NCI-H2227 (cell line): Measurements from ENCODE around the gene SLC2A9.

Experiments
- DNase-seq: peaks from one replicate; lab custom pipeline; 2025; ENCODE audit not compliant: unreplicated experiment; lab: John Stamatoyannopoulos, UW

The SLC2A9 gene

DNA sequence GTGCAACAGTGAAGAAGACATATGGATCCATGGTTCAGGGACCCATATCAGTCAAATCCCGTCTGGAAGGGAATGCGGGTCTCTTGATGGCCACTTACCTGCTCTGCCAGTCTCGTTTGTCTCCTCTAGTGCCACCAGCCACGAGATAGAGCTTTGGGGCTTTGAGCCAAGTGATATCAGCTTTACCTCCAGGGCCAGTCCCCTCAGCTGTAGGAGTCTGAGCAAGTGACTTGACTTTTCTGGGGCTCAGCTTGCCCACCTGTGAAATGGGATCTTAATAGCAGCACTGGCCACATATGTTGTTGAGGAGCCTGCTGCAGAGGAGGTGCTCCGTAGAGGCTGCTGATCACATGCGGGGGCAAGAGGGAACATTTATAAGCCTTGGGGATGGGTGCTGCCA lies 1.2 kb downstream of the SLC2A9 start:
- no peak for DNase-seq

DNA sequence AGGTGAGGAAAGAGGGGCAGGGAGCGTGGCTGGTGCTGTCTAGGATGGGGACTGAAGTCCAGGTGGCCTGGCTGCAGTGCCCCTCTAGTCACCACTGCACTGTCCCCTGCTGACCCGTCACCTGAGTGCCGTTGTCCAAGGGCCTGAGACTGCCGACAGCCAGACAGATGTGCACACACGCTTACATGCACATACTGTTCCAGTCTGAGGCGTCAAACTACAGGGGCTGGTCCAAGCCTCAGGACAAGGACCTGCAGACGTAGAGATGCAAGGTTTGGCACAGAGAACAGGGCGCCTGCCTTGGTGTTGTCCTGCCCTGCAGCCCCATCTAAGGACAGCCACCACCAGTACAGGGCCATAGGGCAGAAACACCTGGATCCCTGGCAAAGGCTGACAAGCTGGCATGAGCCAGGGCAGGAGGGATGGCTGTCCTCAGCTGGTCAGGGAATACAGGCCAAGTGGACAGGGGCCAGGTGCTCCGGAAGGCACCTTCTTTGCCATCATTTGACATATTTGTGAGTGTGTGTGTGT lies 1.7 kb downstream of the SLC2A9 start:
- DNase-seq = no peak

DNA sequence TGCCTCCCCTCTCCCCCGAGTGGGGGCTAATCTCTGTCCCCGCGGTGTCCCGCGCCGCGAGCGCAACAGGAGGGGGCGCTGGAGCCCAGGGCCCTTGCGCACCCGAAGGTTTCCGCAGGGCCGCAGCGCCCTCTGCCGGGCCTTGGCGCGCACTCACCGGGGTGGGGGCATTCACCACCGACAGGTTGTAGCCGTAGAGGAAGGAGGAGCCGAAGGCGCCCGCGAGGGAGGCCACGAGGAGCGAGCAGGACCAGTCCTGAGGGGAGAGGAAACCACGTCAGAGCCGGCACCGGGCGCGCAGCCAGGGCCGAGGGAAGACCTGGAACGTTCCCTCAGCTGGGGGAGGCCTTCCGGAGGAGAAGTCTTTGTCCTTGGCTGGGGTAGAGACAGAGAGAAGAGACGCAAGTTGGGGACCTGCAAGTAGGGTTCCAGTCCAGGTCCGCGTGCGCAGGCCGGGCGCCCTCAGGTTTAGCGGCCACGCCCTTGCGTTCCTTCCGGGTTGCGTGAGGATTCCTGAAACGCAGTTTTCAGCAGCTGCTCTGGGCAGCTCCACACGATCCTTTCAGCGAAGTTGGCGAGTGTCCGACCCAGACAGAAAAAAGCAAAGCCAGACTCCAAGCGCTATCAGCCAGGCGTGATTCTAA lies 2.4 kb downstream of the SLC2A9 start:
- peak; percentile 83 for DNase-seq

DNA sequence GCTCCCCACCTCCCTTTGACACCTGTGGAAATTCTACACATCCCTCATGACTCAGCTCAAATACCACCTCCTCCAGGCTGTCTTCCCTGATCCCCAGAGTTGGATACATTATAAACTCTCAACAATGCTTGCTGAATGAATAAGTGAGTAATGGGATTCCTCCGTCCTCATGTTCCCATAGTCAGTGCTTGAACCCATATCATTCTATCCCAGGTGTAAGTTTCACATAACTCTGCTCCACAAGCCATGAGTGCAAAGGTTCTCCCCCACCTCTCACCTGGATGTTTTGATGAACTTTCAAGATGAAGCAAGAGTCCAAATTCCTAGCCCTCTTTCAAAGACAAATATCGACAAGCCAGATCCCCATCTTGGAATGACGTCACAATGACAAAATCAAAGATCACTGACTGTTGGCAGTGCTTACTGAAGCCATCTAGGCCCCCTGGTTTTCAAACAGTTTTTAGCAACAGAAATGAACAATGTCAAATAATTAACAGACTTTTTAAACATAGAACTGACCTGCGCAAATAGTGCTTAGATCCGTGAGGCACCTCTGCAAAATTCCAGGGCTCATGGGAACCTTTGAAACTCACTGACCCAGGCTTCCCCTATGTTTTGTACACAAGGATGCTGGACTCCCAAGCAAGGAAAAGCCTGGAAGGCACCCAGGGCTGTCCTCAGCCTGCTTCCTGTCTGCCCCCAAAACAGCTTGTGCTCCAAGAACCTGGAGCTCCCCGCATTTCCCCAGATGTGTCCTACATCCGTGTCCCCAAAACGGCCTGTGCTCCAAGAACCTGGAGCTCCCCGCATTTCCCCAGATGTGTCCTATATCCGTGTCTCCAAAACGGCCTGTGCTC lies 4.0 kb downstream of the SLC2A9 start:
- no peak for DNase-seq

DNA sequence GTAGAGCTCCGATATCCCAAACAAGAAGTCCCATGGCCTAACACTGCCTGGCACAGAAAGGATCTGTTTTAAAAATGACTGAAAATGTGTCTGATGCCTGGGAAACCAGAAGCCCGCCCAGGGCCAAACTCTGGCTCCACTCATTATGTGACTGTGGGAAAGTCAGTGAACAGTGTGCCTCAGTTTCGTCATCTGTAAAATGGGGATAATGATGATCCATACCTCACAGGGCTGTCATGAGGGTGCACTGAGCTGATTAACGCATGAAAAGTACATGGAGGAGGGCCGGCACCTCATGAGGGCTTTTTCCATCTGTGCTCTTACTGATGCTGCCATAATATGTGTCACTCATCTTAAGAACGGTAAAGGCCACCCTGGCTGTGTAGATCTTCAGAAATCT lies 5.1 kb downstream of the SLC2A9 start:
- no peak for DNase-seq

DNA sequence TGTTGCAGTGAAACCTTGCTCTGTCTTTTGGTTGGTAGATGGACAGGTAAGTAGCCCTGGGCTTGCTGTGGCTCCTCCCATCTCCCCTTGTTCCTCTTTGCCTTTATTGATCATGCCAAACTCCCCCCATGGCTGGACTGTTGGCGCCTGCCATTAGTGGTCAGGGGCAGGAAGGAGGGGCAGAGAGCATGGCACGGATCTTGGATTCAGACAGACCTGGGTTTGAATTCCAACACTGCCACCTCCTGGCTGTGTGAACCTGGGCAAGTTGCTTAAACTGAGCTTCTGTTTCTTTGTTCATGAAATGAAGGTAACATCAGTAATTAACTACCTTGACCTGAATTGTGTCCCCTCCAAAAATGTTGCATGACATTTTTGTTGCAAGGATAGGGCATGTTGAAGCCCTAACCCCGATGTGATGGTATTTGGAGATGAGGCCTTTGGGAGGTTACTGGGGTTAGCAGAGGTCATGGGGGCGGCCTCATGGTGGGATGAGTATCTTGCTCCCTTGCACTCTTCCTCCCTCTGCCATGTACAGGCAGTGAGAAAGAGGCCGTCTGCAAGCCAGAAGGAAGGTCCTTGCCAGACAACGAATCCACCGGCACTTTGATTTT lies 6.0 kb downstream of the SLC2A9 start:
- no peak for DNase-seq

DNA sequence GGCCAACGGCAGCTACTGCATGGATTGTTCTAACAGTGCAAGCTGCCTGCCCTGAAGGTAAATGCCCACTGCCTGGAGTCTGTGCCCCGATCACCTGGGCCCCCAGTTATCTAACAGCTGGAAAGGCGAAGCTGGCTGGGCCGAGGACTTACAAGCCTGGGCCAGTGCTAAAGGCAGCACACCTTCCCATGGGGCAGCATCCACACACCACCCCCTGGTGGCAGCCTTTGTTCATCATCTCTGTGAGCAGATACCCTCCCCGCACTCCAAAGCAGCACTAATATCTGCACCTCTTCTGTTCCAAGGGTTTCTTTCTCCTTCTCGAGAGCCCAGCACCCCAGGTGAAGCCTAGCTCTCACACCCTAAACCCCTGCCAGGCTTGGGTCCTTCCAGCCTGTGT lies 7.6 kb downstream of the SLC2A9 start:
- no peak for DNase-seq

DNA sequence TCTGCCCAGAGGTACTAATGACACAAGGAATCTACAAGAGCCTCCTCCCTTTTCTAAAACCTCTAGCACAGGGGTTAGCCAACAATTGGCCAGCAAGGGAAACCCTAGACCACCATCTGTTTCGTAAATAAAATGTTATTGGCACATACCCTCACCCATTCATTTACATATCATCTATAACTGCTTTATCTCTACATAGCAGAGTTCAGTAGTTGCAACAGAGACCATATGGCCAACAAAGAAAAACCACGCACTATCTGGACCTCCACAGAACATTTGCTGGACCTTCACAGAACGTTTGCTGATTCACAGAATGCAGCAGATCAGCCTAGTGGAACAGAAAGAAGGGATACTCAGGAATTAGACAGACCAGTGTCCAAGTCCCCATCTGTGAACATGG lies 9.4 kb downstream of the SLC2A9 start:
- no peak for DNase-seq

DNA sequence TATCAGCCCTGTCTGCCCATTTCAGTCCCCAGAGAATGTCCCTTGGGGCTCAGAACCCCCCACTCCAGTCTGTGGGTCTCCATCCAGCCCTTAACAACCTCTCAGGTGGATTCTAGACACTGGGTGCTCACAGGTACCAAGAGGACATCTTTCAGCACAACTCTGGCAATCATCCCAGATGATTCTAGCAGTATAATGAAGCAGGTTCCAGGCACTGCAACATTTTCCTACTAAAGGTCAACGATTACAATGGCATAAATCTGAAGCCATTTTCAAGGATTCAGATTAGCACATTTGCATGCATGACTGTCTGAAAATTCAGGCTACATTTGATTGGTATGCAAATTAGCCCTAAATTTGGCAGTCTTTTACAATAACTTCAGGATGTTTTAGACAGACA lies 10.0 kb downstream of the SLC2A9 start:
- DNase-seq = no peak

DNA sequence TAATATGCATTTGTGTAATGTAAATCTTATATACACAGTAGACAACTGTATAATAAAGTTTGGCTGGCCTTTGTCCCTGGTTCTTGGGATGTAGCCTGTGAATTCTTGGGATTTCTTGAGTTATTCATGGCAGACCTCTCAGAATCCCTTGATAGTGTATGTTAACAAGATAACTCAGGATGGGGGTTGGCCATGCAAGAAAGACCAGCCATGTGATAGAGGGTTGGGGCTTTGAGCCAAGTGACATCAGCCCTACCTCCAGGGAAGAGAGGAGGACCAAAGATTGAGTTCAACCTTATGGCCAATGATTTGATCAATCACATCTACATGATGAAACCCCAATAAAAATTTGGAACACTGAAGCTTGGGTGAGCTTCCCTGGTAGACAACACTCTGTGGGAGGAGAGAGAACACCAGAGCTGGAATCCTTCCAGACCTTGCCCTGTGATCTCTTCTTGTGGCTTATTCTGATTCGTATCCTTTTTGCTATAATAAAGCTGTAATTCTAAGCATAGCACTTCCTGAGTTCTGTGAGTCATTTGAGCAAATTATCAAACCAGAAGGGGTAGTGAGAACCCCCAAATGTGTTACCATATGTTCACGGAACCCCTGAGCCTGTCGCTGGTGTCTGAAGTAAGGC lies 11.3 kb downstream of the SLC2A9 start:
- no peak for DNase-seq

DNA sequence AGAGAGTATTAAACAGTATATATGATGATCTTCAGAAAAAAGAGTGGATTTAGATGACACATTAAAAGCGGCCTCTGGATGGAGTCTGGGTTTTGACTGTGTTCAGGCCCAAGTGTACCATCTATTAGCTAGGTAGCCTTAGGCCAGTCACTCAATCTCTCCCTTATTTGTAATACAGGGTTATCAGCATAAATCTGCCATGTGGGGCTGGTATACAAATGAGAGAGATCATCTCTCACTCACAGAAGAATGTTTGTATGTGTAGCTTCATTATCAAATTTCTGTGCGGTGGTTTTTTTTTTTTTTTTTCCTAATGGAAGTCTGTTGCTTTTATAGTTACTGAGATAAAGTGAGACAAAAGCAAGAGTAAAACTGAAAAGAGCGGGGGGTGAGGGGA lies 12.7 kb downstream of the SLC2A9 start:
- DNase-seq = no peak

DNA sequence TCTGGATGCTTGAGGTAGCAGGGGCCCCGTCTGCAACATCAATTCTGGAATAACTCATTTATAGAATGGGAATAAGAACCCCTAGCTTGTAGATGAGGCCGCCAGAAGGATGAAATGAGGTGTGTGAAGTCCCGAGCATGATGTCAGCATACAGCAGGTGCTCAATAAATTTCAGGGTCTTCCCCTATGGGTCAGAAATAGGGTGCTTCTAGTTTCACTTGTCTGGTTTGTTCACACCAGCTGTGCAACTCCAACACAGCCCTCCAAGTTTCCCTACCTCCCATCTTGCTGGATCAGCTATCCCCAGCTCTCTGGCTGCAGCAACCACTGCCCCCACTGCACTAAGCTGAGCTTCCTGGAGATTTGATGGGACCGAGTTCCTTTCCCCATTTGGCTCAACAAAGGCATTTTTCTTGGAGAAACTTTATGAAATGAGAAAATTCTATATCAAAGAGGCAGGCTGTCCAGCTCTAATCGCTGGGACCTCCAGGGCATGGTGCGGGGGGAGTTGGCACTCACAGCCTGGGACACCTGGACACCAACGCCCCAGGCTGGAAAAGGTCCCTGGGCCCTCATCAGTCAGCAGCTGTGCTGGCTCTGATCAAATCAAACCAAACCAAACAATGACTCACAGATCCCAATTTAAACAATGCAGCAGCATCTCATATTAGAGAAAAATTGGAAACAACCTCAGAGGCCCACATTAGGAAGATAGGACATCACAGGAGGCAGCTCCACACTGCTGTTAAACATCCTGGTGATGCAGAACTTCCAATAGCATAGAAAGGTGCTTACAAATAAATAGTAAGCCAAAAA lies 13.3 kb downstream of the SLC2A9 start:
- no peak for DNase-seq

DNA sequence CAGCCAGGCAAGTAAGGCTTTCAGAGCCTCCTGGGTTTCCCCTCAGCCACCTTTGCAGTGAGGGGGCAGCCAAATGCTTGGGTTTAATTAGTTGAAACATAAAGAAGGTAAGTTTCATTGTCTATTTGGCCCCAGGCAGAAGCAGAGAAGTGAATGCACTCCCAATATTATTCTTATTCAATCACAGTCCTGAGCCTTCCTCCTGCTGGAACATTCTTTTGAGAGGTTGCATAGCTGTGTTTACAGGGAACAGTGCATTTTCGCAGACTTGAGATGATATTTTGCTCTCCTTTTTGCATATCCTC lies 13.9 kb downstream of the SLC2A9 start:
- no peak for DNase-seq

DNA sequence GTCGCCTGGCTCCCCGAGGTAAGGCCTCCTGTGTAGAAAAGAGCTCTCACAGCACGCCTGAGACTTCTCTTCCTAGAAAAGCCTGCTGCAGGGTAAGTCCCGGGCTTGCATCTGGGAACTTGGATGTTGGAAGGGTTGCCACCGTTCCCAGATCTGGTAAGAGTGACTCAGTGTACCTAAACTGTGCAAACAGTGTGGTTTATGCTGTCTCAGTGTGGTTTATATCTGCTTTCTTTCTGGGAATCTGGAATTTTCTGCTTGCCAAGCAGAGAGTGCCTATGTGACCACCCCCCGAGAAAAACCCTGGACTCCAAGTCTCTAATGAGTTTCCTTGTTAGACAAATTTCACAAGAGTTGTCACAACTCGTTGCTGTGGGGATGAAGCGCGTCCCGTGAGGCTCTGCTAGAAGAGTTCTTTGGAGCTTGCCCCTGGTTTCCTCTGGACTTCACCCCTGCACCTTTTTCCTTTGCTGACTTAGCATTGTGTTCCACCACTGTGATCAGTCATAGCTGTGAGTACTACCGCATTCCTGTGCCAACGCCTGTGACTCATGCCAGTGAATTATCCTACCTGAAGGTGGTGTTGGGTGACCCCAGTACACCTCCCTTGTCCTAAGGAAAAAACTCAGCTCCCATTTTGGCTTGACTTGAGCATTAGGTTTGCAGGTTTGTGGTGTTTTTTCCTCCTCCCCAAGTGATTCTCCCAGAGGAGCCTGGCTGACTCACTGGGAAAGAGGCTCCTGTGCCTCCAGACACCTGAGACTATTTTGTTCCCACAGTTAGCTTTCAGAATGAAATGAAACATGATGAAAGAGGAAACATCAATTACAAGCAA lies 14.5 kb downstream of the SLC2A9 start:
- no peak for DNase-seq

DNA sequence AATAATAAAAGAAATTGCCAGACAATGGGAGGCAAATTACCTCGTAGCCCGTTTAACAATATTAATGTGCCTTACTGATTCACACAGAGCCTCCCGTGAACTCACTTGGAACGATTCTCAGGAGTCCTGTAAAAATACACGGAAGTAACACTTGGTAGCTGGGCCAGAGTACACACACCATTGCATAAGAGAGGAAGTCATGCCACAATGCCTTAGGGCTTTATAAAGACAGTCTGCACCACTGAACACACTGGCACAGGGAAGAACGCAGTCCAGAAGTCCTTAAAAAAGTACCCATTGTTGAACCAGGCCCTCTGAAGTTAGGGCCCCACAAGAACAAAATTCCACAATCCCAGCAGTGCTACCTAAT lies 15.1 kb downstream of the SLC2A9 start:
- DNase-seq = no peak

DNA sequence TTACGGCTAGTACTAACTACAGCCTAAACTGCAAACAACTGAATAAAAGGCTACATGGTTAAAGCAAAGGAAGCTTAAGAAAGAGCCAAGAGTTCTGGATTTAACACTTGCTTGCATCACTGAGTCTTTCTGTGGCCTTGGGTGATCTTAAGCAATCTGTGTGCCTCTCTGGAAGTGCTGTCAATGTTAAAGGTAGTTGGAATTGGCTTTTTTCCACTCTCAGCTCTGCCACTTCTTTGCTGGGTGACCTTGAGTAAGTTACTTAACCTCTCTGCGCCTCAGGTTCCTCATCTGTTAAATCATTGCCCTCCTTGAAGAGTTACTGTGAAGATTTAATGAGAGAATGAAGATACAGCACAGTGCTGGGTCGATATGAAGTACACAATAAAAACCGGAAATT lies 15.7 kb downstream of the SLC2A9 start:
- DNase-seq = no peak

DNA sequence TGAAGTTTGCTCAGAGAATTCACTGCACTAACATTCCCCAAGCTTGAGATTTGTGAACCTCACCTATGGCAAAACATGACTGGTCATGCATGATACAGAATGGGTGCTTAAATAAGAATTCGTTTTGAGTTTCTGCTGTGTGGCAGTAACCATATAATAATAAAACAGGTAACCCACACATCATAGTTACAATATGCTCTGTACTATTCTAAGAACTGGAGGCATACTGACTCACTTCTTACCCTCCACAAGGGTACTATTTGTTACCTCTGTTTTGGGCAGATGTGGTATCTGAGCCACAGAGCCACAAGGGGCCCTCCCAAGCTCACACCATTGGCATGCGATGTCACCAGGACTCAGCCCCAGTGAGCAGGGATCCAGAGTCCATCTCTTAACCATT lies 17.6 kb downstream of the SLC2A9 start:
- no peak for DNase-seq

DNA sequence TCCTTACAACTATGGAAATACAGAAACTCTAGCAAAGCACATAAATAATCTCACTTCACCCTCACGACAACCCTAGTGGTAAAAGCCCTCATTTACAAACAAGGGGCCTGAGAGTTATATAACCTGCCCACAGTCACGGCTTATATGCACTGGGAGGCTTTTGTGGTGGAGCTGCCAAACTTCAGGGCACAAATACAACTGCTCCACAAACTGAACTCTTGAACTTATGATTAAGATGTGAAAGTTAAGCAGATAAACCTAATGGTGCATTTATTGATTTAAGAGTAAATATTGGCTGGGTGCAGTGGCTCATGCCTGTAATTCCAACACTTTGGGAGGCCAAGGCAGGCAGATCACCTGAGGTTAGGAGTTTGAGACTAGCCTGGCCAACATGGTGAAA lies 19.0 kb downstream of the SLC2A9 start:
- DNase-seq = no peak

DNA sequence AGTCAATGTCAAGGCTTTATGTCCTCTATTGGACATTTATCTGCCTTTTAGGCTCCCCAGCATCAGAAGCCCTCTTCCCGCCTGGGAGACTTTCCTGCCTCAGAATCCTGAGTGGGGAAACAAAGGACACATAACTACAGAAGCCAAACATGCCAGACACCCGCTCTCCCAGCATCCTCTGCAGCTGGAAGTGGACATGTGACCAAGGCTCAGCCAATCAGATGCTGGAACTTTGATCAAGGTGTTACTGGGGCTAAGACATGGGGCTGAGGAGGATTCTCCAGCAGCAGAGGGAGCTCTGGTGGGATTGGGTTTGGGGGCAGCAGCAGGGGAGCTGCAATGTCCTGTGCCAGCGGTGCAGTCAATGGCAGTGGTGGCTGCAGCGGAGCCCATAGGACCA lies 19.5 kb downstream of the SLC2A9 start:
- DNase-seq = no peak

DNA sequence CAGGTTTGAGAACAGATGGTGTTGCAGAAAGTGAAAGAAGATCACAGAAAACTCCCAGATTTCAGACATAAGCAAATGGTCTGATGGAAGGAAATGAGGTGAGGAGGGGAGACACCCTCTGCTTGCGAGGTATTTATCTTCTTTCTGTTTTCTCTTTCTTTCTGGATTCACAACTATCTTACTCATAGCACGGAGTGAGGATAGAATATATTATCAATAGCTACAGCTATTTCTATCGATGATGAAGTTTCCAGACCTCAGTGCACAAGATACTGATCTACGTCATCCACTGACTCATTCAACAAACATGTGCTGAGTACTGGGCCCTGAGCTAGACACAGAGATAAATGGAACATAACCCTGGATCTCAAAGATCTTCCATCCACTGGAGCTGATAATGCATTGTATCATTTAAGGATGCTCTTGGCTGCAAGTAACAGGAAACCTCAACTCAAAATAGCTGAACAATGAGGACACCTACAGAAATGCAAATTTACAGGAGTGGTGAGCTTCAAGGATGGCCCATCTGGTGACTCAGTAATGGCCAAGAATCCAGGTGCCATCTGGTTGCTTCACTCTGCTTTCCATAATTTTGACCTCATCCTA lies 21.2 kb downstream of the SLC2A9 start:
- no peak for DNase-seq
